Raji (cell line): ENCODE measurements around the gene SPTB.

Experiments used
- POLR2A ChIP-seq: IDR thresholded peaks from 2 replicates; pipeline ENCODE4 v1.6.1; 2011; ENCODE audit warnings: low read depth, low read length, control low read depth; ENCODE audit not compliant: insufficient read depth

The SPTB gene

DNA sequence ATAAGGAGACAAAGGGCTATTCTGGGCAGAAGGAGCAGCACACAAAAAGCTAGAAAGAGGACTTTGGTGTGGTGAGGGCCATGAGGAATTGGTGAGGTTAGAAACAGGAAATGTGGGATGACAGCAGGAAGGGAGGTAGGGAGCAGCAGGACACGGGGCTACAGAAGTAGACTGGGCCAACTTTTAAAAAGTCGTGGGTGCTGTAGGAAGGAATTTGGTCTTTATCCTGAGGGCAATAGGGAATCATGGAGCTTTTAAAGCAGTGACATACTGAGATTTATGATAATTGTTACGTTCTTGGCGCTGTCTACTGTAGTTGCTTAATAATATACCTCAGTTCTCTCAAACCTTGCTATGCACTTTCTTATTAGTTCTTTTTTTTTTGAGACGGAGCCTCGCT is 26.3 kb upstream of the SPTB start:
- TF ChIP-seq POLR2A: no peak

DNA sequence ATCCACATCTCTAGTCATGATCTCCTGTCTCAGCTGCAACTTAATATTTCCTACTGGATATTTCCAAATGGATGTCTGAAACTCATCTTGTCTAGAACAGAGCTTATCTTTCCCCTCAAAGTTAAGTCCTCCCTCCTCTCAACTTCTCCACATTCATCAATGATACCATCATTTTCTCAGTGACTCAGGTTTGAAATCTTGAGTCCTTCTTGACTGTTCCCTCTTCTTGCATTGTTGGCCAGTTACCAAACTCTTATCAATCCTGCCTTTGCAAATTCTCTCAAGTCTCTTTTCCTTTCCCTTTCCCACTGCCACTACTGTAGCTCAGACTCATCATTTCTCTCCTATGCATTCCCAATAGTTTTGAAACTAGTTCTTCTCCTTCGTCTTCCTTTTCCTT is 20.3 kb upstream of the SPTB start:
- TF ChIP-seq POLR2A: no peak

DNA sequence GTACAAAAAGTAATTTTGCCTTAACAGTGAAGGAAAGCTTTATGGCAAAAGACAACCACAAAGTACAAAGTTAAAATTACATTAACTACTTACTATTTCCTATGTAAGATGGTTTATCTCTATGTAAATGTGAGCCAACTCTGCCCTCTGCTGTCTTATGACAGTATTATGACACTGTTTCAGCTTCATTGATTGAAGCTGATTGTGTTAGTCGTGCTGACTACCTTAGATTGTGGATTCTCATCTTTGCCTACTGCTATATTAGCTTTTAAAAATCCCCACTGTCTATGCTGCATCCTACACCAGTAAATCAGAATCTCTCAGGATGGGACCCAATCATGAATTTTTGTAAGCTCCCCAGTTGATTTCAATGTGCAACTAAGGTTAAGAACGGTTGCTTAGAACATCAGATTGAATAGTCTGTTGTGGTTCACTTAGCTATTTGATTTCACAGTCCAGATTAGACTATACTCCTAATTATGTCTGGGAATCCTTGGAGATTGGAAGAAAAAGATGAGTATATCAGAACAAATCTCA is 12.2 kb upstream of the SPTB start:
- no peak for TF ChIP-seq POLR2A

DNA sequence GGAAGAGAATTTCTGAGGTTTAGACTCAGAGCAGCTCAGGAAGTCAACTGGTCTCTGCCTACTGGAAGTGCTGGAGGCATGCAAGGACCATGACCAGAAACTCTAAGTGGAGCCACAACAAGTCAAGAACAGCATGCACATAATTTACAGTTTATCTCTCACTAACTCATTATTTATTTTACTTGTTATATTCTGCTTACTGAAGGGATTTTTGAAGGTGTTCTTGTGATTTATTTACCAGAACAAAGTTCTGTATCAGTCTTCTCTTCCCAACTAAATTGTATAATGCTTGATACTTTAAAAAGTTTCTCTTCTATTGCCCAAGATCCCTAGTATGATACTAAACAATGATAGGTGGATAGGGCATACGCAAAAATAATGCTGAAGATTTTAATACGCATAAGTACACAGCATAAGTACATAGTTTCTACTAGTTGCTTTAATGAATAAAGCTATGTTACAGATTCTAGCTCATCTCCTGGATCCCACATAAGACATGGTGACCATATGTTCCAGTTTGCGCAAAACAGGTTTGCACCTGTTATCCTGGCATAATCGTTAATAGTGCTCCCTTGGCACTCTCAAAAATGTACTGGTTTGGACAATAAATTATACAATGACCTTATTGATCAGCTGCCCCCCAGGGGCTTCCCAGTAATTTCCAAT is 11.6 kb upstream of the SPTB start:
- no peak for TF ChIP-seq POLR2A

DNA sequence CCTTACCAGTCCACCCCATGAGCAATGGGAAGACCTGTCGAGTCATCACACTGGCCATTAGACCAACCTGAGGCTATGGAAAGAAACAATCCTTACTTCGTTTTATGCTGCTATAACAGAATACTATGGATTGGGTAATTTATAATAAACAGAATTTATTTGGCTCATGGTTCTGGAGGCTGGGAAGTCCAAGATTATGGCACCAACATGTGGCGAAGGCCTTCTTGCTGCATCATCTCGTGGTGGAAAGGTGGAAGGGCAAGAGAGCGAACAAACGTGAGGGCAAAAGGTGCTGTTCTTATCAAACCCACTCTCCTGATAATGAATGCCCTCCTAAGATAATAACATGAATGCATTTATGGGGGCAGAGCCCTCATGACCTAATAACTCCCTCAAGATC is 9.6 kb upstream of the SPTB start:
- no peak for TF ChIP-seq POLR2A

DNA sequence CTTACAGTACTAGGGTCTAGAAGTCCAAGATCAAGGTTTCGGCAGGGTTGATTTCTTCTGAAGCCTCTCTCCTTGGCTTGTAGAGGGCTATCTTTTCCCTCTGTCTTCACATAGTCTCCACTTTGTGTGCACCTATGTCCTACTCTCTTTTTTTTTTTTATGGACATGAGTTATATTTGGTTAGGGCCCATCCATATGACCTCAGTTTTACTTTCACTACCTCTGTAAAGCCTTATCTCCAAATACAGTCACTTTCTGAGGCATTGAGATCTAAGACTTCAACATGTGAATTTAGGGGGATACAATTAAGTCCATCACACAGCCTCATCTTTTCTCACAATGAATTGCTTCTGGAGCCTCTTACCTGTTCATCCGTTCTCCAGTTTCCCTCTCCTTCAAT is 5.9 kb upstream of the SPTB start:
- no peak for TF ChIP-seq POLR2A

DNA sequence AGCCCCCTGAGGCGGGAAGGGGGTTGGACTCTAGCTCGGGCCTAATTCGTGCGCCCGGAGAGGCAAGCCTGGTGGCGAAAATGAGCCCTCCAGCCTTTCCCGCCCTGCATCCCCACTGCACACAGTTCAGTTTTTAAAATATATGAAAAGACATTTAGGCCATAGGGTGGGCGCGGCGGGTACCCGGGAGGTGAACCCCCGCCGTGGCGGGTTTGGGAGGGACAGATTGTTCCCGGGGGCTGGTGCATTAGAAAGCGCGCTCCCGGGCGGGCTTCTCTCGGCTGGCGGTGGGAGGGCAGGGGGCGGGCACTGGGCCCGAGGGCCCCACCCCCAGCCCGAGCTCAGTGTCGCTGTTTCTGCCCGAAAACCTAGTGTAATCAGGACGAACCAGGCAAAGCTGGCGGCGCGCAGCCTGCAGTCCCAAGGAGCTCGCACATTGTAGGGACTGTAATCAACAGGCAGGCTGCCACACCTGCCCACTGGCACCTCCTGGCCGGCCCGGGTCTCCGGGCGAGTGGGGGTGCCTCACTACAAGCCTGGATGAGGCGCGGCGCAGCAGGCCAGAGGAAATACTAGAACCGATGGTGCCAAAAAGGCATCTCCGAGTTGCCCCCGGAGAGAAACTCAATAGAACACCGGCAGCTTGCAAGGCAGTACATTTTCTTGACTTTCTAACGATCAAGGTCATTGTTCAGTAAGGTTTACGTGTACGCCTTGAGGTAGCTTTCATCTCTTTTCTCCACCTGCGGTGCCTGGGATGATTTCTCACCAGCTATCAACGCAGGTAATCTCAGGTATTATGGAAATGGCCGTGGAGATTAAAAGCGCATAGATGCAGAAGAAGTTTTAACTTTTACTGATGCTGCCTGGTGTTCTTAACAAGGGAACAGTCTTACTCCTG is 764 bp upstream of the SPTB start:
- TF ChIP-seq POLR2A: no peak

DNA sequence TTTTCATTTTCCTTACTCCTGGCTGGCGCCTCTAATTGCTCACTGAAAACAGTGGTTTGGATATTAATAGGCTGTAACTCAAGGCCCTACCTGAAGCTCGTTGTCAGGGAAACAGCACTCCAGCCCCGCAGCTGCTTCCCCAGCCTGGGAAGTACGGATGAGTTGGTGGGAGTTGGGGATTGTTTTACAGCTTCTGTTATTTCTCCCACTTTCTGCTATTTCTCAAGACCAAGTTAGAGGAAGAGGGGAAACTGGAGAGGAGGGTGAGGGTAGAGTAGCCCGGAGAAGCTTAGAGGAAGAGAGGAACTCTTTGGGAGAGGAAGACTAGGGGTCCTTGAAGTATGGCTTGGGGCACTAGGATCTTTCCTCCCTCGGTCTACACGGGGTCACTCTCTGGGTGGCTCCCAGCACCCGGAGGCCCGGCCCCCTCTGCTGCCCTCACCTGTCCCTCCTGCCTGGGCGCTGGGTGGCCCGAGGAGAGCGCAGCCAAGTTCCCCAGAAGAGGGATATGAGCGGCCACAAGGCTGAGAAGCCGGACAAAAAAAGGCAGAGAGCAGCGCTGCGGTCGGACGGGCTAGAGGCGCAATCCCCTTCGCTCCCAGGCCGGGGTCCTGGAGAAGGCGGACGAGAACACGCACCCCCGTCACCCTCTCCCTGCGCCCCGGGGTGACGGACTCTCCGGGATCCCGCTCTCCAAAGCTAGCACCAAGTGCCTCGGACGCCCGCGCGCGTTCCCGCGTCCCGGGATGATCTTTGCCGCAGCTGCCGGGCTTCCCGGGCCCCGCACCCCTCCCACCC is 671 bp downstream of the SPTB start:
- no peak for TF ChIP-seq POLR2A

DNA sequence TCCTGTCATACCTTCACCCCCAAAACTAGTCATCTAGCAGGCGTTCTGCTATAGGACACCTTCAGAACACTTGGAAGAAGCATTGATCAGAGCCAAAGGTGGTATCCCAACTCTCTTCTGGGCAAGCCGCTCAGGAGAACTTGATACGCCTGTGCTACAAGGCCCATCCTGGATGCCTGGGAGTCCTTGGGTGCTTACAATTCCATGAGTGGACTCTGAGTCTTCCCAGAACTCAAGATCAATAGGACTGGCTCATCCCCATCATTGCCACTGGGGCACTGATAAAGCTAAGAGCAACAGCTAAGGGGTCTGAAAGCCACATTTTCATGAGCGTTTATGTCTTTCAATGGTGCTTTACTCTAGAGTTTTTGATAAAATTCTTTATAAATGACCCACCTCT is 1.9 kb downstream of the SPTB start:
- no peak for TF ChIP-seq POLR2A

DNA sequence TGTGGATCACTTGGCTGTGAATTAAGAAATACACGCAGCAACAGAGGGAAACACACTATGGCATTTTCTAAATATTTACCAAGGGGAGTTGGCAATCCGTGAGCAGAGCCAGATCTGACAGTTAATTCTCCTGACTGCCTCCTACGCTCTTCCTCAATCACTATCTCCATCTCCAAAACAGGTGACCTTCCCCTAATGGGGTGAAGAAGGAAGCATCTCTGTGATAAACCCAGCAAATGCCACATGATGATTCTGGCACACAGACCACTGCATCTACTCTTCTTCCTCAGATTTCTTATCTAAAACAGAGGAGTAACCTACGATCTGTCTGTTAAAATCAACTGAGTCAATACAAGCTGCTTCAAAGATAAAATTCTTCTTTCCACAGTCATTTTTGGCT is 4.4 kb downstream of the SPTB start:
- no peak for TF ChIP-seq POLR2A

DNA sequence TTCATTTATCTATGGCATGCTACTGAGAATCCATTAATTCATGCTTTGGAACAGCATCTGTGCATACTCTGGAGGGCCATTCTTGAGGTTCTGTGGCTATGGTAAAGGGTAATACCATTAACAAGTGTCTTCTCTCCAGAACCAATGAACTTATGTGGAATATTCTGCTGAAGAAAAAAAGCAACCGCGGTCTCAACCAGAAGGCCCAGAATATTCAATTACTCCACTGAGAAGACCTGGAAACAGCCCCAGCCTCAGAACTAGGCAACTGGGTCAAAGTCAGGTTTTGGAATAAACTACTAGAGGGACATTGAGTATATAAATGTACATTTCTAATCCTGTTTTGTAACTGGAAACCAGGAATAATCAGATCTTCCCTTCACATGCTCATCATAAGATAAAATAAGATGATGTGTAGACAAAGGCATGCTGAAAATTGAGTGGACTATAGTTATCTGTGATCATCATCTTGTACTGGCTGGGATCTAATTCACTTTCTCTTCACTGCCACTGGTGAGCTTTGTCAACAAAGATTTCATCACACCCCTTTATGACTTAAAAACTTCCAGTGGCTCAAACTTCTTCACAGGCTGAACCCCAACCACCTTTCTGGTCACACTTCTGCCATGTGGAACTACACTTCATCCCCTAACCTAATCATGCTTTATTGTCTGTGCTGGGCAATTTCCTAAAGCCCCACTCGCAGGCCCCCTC is 6.0 kb downstream of the SPTB start:
- TF ChIP-seq POLR2A: no peak

DNA sequence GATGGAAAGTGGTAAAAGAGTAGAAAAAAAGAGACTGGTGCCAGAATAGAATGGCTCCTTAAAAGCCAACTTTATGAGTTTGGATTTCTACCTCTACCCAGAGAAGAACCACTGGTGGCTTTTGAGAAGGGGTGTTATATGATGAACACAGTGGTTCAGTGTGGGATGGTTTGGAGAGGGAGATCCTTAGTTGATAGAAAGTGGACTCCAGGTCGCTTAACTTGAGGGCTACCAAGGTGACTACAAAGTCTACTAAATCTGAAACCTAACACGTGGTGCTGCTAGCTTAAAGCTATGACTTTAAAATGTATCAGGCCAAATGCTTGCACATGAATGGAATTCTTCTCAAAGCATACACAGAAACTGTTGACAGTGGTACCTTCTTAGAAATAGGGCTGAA is 8.4 kb downstream of the SPTB start:
- TF ChIP-seq POLR2A: no peak

DNA sequence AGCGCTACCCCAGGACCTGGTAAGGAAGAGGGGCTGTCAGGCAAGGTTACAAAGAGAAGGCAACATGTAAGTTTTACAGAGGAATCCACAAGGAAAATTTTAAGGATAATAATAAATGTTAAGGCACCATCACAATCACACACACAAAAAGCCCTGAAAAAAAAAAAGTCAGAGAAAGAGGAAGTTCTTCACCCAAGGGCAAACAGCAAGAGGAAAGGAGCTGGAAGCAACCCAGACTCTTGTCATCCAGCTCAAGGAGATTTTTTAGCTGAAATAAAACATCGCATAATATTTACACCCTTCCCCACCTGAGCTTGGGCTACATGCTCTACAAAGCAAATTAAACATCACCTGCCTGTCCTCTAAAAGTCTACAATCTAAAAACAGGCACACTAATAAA is 9.5 kb downstream of the SPTB start:
- TF ChIP-seq POLR2A: no peak

DNA sequence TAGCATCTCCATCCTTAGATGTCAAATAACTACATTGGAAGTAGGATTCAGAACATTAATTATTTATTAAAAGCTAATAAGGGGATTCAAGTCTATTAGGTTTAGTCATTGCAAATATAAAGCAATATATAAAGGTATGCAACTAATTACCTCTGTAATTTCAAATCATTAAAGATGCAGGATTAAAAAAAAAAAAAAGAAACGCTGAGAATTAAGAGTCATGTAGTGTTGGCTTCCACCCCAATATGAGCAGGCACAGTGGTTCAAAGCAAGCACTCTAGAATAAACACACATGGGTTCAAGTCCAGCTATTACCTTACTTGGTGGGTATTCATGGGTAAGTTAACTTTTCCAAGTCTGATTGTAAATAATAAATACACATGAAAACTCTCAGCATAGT is 10.9 kb downstream of the SPTB start:
- TF ChIP-seq POLR2A: no peak

DNA sequence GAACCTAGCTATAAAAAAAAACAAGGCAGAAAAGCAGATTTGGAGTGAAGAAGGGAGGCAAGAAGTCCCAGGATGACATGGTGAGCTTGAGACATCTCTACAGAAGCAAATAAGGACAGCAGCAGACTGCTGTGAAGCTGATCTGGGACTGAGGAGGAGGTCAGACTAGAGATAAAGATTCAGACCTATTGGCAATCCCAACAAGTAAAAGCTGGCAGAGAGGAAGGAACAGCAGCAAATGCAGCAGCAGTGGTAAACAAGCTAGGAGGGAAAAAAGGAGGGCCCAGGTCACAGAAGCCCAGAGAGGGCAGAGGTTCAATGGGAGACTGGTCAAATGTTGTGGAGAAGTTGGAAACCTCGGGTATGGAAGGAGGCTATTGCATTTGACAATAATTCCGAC is 11.3 kb downstream of the SPTB start:
- TF ChIP-seq POLR2A: no peak
